Vagina (tissue), 2 donors: Measurements from ENCODE around the gene TRPV5.

Experiments
- POLR2A ChIP-seq, 2 donors: fragments of 450-650 bp; IDR thresholded peaks; one replicate each; pipeline ENCODE4 v1.6.1; 2017; ENCODE audit warnings: antibody characterized with exemption in 2 of 2, mild to moderate bottlenecking in 2 of 2, moderate library complexity in 2 of 2
- TF ChIP-seq, protein P1 (sequence below), 3 experiments: fragments of 450-650 bp in 2 of 3; fragments of 200-600 bp in 1 of 3; sonication (generic) in 1 of 3; IDR thresholded peaks; one replicate each; pipeline ENCODE4 v1.5.1; 2017 to 2019; ENCODE audit warnings: antibody characterized with exemption in 3 of 3, mild to moderate bottlenecking in 2 of 3, moderate library complexity in 2 of 3

GRCh38 chr7:142941541-142941940, 8.0 kb upstream of the TRPV5 start:
- TF ChIP-seq, protein P1, sequence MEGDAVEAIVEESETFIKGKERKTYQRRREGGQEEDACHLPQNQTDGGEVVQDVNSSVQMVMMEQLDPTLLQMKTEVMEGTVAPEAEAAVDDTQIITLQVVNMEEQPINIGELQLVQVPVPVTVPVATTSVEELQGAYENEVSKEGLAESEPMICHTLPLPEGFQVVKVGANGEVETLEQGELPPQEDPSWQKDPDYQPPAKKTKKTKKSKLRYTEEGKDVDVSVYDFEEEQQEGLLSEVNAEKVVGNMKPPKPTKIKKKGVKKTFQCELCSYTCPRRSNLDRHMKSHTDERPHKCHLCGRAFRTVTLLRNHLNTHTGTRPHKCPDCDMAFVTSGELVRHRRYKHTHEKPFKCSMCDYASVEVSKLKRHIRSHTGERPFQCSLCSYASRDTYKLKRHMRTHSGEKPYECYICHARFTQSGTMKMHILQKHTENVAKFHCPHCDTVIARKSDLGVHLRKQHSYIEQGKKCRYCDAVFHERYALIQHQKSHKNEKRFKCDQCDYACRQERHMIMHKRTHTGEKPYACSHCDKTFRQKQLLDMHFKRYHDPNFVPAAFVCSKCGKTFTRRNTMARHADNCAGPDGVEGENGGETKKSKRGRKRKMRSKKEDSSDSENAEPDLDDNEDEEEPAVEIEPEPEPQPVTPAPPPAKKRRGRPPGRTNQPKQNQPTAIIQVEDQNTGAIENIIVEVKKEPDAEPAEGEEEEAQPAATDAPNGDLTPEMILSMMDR (IDR thresholded peaks at IDR 0.05): no peak
- no peak for TF ChIP-seq POLR2A (IDR thresholded peaks at IDR 0.05)
